GM12865 (cell line): ENCODE data around the gene ADAR.
A peak's percentile ranks its signal among the peaks of the same experiment; 100 is the strongest.

Source experiments
- DNase-seq: peaks from one replicate; pipeline ENCODE4 v3.0.0; 2010; ENCODE audit warnings: low read depth
- H3K4me3 ChIP-seq: 2 replicates; pipeline ENCODE4 v1.5.1; 2011; ENCODE audit warnings: mild to moderate bottlenecking, low read depth, low read length, control low read depth
- CTCF ChIP-seq: IDR thresholded peaks from 2 replicates; pipeline ENCODE4 v1.5.1; 2011; ENCODE audit warnings: low read length, control low read depth, low read depth, inconsistent platforms; ENCODE audit not compliant: insufficient read depth; ENCODE audit errors: missing control alignments

Gene ADAR

GRCh38 chr1:154558720-154559465, 49.1 kb downstream of the ADAR start:
- no peak for TF ChIP-seq CTCF
- DNase-seq = peak; percentile 100
- peak overlapping the region; percentile 96 for H3K4me3 ChIP-seq

GRCh38 chr1:154557939-154558719, 49.9 kb downstream of the ADAR start, which contains the start of gene UBE2Q1:
TSS of gene UBE2Q1 (minus strand) at chr1:154558662. CDS start at chr1:154558553, 109 bp downstream.
- peak; percentile 61 for DNase-seq
- no peak for TF ChIP-seq CTCF
- peak within 1 kb of the TSS; percentile 96 for H3K4me3 ChIP-seq

DNA sequence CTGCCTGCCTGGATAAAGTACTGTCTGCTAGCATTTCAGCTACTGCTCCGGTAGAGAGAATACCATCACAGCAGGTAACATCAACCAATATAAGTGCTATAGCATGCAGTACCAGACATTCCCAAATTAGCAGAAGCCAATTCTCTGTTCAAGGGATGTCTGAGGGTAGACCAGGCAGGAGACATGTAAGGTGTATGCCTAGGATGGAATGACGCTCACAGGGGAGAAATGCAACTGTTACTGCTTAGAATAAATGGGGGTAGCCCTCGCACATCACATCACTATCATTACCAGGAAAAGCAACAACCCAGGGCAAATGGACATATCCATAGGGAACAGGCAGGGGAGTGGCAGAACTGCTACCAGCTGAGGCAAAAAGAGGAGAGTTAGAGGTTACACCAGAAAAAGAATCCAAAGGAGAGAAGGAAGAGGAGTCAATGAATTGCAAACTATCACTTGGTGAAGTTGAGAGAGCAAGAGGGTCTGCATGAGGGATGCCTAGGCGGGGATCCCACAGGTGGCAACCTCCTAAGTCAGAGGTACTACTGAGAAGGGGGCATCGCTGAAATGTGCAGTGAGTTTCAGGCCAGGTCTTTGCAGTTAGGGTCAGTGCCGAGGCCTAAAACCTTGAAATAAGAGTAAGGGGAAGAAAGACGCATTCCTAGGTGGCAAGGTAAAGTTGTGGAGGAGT, 50.6 kb downstream of the ADAR start:
- TF ChIP-seq CTCF = no peak
- H3K4me3 ChIP-seq = peak overlapping the region; percentile 92
- DNase-seq = no peak

- DNase-seq = no peak
- TF ChIP-seq CTCF = no peak
- H3K4me3 ChIP-seq = peak overlapping the region; percentile 92
Observed at GRCh38 chr1:154556422-154556821, 51.6 kb downstream of the ADAR start.

- H3K4me3 ChIP-seq = no peak overlapping the region
- no peak for TF ChIP-seq CTCF
- DNase-seq = no peak
Observed at GRCh38 chr1:154553056-154554030, 54.6 kb downstream of the ADAR start.

GRCh38 chr1:154552036-154552435, 56.0 kb downstream of the ADAR start:
- TF ChIP-seq CTCF = no peak
- no peak overlapping the region for H3K4me3 ChIP-seq
- DNase-seq = no peak
